ENCODE results near the gene TBC1D1. TPM values are rescaled to one million over a fixed set of nuclear protein-coding genes. Genes with fewer than 3 reads are reported as not detected.

The TBC1D1 gene
- polyA plus RNA-seq, 1 donor (not counting 4 experiments of a cell fraction or from before 2014, with no cell fraction given) = 32.5 TPM

DNA sequence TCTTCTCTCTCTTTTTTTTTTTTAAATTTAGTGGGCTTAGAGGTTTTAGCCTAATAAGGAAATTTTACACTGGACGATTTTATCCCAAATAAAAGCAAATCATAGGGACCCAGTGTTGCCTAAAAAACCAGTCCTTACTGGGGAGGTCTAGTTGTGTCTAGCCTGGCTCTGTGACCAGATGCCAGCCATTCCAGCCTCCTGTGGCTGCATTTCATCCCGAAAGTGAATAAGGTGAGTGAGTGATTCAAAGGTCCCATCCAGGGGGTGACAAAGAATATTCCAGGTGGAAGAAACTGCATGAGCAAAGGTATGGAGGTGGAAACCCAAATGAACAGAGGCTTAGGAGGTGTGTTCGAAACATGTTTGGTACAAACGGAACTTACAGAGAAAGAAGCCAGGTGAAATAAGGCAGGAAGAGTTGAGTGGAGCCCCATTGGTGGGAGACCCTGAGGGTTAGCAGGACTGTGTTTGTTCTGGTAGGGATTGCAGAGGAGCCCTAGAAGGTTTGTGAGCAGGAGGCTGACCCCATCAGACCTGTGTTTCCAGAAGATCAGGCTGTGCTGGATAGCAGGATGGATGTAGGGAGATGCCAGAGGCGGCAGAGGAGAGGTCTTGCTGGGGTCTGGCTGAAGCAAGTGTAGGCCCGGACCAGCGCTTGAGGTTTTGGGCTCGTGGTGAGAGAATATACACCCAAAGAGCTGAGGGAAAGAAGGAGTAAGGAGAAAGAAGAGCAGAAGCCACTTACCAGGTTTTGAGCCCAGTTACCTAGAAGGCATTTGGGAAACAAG lies 100.9 kb downstream of the TBC1D1 start:
- Histone ChIP-seq H3K4me3 (ENCODE audit: control insufficient read depth in 2 of 3, extremely low read depth in 1 of 3, insufficient read depth in 2 of 3, low read depth in 1 of 3, low read length in 3 of 3) (no peak overlapping the region), H2AFZ (ENCODE audit: control insufficient read depth, low read length) (no peak overlapping the region), H3K9ac (ENCODE audit: control insufficient read depth, extremely low read depth, insufficient read depth, low read length) (no peak overlapping the region), H3K36me3 (ENCODE audit: control insufficient read depth in 2 of 2, extremely low read depth in 1 of 2, insufficient read depth in 2 of 2, low read length in 2 of 2) (no peaks in the 10 kb centered on the region), H3K9me3 (ENCODE audit: control insufficient read depth, low read depth, low read length) (no peaks in the 10 kb centered on the region), H3K4me1 (ENCODE audit: control insufficient read depth, extremely low read depth, insufficient read depth, low read length) (no peaks in the 10 kb centered on the region), H3K9me1 (ENCODE audit: control insufficient read depth, extremely low read depth, insufficient read depth, low read length) (no peaks in the 10 kb centered on the region), H3K79me2 (ENCODE audit: control insufficient read depth, insufficient read depth, low read length) (peaks cover 4% of the 10 kb centered on the region), H3K27ac (ENCODE audit: control insufficient read depth, insufficient read depth, low read length) (no peak overlapping the region), H4K20me1 (ENCODE audit: control insufficient read depth, extremely low read depth, insufficient read depth, low read length) (no peaks in the 10 kb centered on the region), H3K27me3 (ENCODE audit: control insufficient read depth, extremely low read depth, insufficient read depth, low read length) (no peaks in the 10 kb centered on the region), H3K4me2 (ENCODE audit: control insufficient read depth, extremely low read depth, insufficient read depth, low read depth, low read length) (no peak overlapping the region)
- DNase-seq (ENCODE audit: low read depth, low spot score) (no peak), FAIRE-seq (no peak)
- dilution Hi-C loops (cut with MboI; ENCODE audit: extremely low pct_ligation_motif_present, low sequenced_read_pairs) = no loop called here
- TF ChIP-seq CTCF (optimal IDR thresholded peaks at IDR 0.05 in 1 of 3, IDR thresholded peaks at IDR 0.05 in 1 of 3, conservative IDR thresholded peaks at IDR 0.05 in 1 of 3; ENCODE audit: extremely low read depth in 1 of 3, insufficient read depth in 2 of 3, low read length in 3 of 3) (no peak), EZH2 (IDR thresholded peaks at IDR 0.05; ENCODE audit: low read length) (no peak)

- FAIRE-seq = no peak
- no peak overlapping the region for H3K4me3 ChIP-seq (ENCODE audit: control insufficient read depth in 2 of 3, extremely low read depth in 1 of 3, insufficient read depth in 2 of 3, low read depth in 1 of 3, low read length in 3 of 3)
- no peak overlapping the region for H3K27ac ChIP-seq (ENCODE audit: control insufficient read depth, insufficient read depth, low read length)
- no peak overlapping the region for H3K4me2 ChIP-seq (ENCODE audit: control insufficient read depth, extremely low read depth, insufficient read depth, low read depth, low read length)
- H4K20me1 ChIP-seq (ENCODE audit: control insufficient read depth, extremely low read depth, insufficient read depth, low read length) = no peaks in the 10 kb centered on the region
- DNase-seq (ENCODE audit: low read depth, low spot score) = no peak
- no peaks in the 10 kb centered on the region for H3K9me1 ChIP-seq (ENCODE audit: control insufficient read depth, extremely low read depth, insufficient read depth, low read length)
- no peak overlapping the region for H2AFZ ChIP-seq (ENCODE audit: control insufficient read depth, low read length)
- H3K79me2 ChIP-seq (ENCODE audit: control insufficient read depth, insufficient read depth, low read length) = peaks cover 5% of the 10 kb centered on the region
- H3K9me3 ChIP-seq (ENCODE audit: control insufficient read depth, low read depth, low read length) = no peaks in the 10 kb centered on the region
- no peaks in the 10 kb centered on the region for H3K4me1 ChIP-seq (ENCODE audit: control insufficient read depth, extremely low read depth, insufficient read depth, low read length)
- H3K9ac ChIP-seq (ENCODE audit: control insufficient read depth, extremely low read depth, insufficient read depth, low read length) = no peak overlapping the region
- no peak for TF ChIP-seq CTCF (optimal IDR thresholded peaks at IDR 0.05 in 1 of 3, IDR thresholded peaks at IDR 0.05 in 1 of 3, conservative IDR thresholded peaks at IDR 0.05 in 1 of 3; ENCODE audit: extremely low read depth in 1 of 3, insufficient read depth in 2 of 3, low read length in 3 of 3)
- TF ChIP-seq EZH2 (IDR thresholded peaks at IDR 0.05; ENCODE audit: low read length) = no peak
- dilution Hi-C loops (cut with MboI; ENCODE audit: extremely low pct_ligation_motif_present, low sequenced_read_pairs) = no loop called here
- no peaks in the 10 kb centered on the region for H3K27me3 ChIP-seq (ENCODE audit: control insufficient read depth, extremely low read depth, insufficient read depth, low read length)
- no peaks in the 10 kb centered on the region for H3K36me3 ChIP-seq (ENCODE audit: control insufficient read depth in 2 of 2, extremely low read depth in 1 of 2, insufficient read depth in 2 of 2, low read length in 2 of 2)
These were observed 102.9 kb downstream of the TBC1D1 start for GRCh38 chr4:37993806-37994205.

Measured in keratinocyte (primary cell).